SW480 (cell line): ENCODE measurements around the gene ADGRD1.
"Not testable (repeated sequence)": the region's sequence is repeated elsewhere in the genome, so short reads cannot be mapped to it uniquely, and the experiment has no call there.

ENCODE experiments used
- DNase-seq: peaks from one replicate; pipeline ENCODE4 v3.0.0-alpha.2; 2016; ENCODE audit warnings: low spot score

ADGRD1 gene

GRCh38 chr12:130937546-130937945 lies 16.2 kb upstream of the ADGRD1 start:
- not testable (repeated sequence) for DNase-seq

GRCh38 chr12:130938186-130938585 lies 15.5 kb upstream of the ADGRD1 start:
- no peak for DNase-seq

GRCh38 chr12:130944878-130945277 lies 8.8 kb upstream of the ADGRD1 start:
- DNase-seq, result no peak

- no peak for DNase-seq
Observed at GRCh38 chr12:130945786-130946492, 7.8 kb upstream of the ADGRD1 start.

GRCh38 chr12:130947028-130947613 lies 6.6 kb upstream of the ADGRD1 start:
- no peak for DNase-seq

GRCh38 chr12:130948136-130948535 lies 5.6 kb upstream of the ADGRD1 start:
- no peak for DNase-seq

GRCh38 chr12:130948751-130949150 lies 5.0 kb upstream of the ADGRD1 start:
- no peak for DNase-seq

GRCh38 chr12:130949806-130950205 lies 3.9 kb upstream of the ADGRD1 start:
- DNase-seq, result no peak

- no peak for DNase-seq
Observed at GRCh38 chr12:130951636-130952035, 2.1 kb upstream of the ADGRD1 start.

GRCh38 chr12:130952171-130952954 lies 1.3 kb upstream of the ADGRD1 start:
- DNase-seq, result no peak

GRCh38 chr12:130954544-130954831 lies 781 bp downstream of the ADGRD1 start:
- no peak for DNase-seq

- DNase-seq, result no peak
Observed at GRCh38 chr12:130955238-130955816, 1.6 kb downstream of the ADGRD1 start.

- DNase-seq, result no peak
Observed at GRCh38 chr12:130956009-130956408, 2.3 kb downstream of the ADGRD1 start.

GRCh38 chr12:130956456-130957303 lies 3.0 kb downstream of the ADGRD1 start:
- no peak for DNase-seq

GRCh38 chr12:130957304-130957621 lies 3.6 kb downstream of the ADGRD1 start:
- DNase-seq, result no peak

GRCh38 chr12:130958557-130959140 lies 4.9 kb downstream of the ADGRD1 start:
- no peak for DNase-seq

GRCh38 chr12:130959632-130960031 lies 5.9 kb downstream of the ADGRD1 start:
- no peak for DNase-seq

- no peak for DNase-seq
Observed at GRCh38 chr12:130960058-130960457, 6.4 kb downstream of the ADGRD1 start.

- no peak for DNase-seq
Observed at GRCh38 chr12:130960787-130961186, 7.1 kb downstream of the ADGRD1 start.

GRCh38 chr12:130961921-130962451 lies 8.3 kb downstream of the ADGRD1 start:
- no peak for DNase-seq

GRCh38 chr12:130965214-130965613 lies 11.5 kb downstream of the ADGRD1 start:
- no peak for DNase-seq

- no peak for DNase-seq
Observed at GRCh38 chr12:130965668-130966067, 12.0 kb downstream of the ADGRD1 start.
